Mucosa of descending colon (tissue), 3 donors: ENCODE results near the gene LRRK1. TPM values are rescaled to one million over a fixed set of nuclear protein-coding genes. Genes with fewer than 3 reads are reported as not detected.

Source experiments
- ATAC-seq: fragments of 200-7000 bp; cut with Tn5 transposase; one replicate; pipeline ENCODE4 v1.9.1; 2020; ENCODE audit warnings: mild to moderate bottlenecking, moderate library complexity
- DNase-seq, 3 donors: peaks; one replicate each; pipeline ENCODE4 v3.0.0-alpha.2; 2020
- H3K36me3 ChIP-seq: fragments of 200-600 bp; one replicate; pipeline ENCODE4 v1.8.0; 2021; ENCODE audit warnings: low read depth, mild to moderate bottlenecking
- H3K4me1 ChIP-seq: fragments of 200-600 bp; one replicate; pipeline ENCODE4 v1.8.0; 2021; ENCODE audit warnings: low read depth, mild to moderate bottlenecking
- H3K4me3 ChIP-seq: fragments of 200-600 bp; one replicate; pipeline ENCODE4 v1.8.0; 2021; ENCODE audit warnings: mild to moderate bottlenecking
- H3K9me3 ChIP-seq: fragments of 200-600 bp; one replicate; pipeline ENCODE4 v1.8.0; 2021; ENCODE audit warnings: mild to moderate bottlenecking
- intact Hi-C, 2 donors: fragments of 100-400 bp; cut with DNase I in 1 of 2; cut with micrococcal nuclease in 1 of 2; formaldehyde crosslinking; loops; one replicate each; pipeline versions ENCODE4 v1.11.0 to v1.11.1; 2022; cut with DNase I, micrococcal nuclease
- total RNA-seq, 3 donors: library from RNA; stranded (reverse); fragmentation: NEBNext Ultra II Directional in 2 of 3; extraction: Animal tissue kit (Norgen Biotek cat#: 25700) in 2 of 3; gene quantifications; one replicate each; pipeline versions ENCODE4 v1.2.1 to v1.2.4, GENCODE V29; 2021 to 2023
- TF ChIP-seq, protein P1 (sequence below): fragments of 200-600 bp; IDR thresholded peaks from one replicate; pipeline ENCODE4 v1.8.0; 2022; ENCODE audit warnings: antibody characterized with exemption, mild to moderate bottlenecking
- donor health status: DM: no; HTN: no; CAD: no; lungs with moderate emphysema.
- donor health status: DM: no; HTN: no; CAD: no.
- donor health status: DM: no; HTN: yes; CAD: no.

Gene LRRK1
- total RNA-seq, 3 donors from 2014 or later: 43.7 to 60.1 (median 50.6) TPM

DNA sequence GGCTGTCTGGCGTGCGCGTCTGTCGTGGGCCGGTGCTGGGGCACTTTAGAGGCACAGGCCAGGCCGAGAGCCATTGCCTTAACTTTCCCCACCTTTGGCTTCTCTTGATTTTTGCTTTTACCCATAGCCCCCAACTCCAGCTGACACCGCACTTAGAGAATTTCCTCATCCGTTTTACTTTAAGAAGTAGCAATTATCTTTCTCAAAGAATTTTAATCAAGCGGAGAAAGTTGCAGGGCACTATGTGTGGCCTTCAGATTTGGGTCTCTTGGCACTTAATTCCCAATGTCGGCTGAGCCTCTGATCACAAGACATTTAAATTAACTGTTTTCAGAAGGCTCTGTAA, 38.3 kb upstream of the LRRK1 start:
- no peak for ATAC-seq
- intact Hi-C loops: no loop called here
- TF ChIP-seq, protein P1, sequence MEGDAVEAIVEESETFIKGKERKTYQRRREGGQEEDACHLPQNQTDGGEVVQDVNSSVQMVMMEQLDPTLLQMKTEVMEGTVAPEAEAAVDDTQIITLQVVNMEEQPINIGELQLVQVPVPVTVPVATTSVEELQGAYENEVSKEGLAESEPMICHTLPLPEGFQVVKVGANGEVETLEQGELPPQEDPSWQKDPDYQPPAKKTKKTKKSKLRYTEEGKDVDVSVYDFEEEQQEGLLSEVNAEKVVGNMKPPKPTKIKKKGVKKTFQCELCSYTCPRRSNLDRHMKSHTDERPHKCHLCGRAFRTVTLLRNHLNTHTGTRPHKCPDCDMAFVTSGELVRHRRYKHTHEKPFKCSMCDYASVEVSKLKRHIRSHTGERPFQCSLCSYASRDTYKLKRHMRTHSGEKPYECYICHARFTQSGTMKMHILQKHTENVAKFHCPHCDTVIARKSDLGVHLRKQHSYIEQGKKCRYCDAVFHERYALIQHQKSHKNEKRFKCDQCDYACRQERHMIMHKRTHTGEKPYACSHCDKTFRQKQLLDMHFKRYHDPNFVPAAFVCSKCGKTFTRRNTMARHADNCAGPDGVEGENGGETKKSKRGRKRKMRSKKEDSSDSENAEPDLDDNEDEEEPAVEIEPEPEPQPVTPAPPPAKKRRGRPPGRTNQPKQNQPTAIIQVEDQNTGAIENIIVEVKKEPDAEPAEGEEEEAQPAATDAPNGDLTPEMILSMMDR: no peak
- H3K36me3 ChIP-seq: no peaks in the 10 kb centered on the region
- peaks cover 7% of the 10 kb centered on the region for H3K4me1 ChIP-seq
- H3K4me3 ChIP-seq: no peak overlapping the region
- H3K9me3 ChIP-seq: no peaks in the 10 kb centered on the region
- no peak for DNase-seq

DNA sequence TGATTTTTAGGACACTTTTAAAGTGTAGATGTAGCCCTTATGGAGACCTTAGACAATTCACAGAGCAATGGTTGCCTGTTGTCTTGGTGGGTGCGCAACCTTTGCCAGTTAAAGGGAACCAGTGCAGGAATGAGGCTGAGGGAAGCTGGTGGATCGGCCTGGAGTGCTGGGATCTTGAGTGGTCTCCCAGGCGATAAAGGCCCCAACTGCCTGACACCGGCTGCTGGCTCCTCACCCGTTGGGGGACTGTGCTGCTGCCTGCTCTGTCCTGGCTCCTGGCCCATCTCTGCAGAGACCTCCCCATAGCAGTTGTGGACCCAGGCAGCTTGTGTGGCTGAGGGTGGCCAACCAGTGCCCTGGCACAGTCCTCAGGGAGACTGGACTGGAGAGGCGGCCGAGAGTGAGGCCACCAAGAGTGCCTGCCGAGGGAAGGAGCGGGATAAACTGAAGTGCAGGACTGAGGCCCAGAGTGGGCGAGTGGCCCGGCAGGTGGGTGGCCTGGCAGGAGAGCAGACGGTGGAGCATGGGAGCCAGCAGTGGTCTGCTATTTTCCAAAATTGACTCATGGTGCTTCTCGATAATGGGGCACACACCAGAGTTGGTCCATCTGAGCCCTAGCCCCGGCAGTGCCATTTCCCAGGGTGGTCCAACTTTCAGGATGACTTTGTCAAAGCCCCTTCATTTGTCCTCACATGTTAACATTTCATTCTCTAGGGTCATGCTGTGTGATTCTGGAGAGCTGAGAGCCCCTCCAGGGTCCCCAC, 37.4 kb upstream of the LRRK1 start:
- TF ChIP-seq, protein P1: no peak
- intact Hi-C loops: no loop called here
- no peak overlapping the region for H3K4me3 ChIP-seq
- no peaks in the 10 kb centered on the region for H3K36me3 ChIP-seq
- no peak for DNase-seq
- no peaks in the 10 kb centered on the region for H3K9me3 ChIP-seq
- ATAC-seq: no peak
- peaks cover 7% of the 10 kb centered on the region for H3K4me1 ChIP-seq

GRCh38 chr15:100885116-100885515, 34.0 kb upstream of the LRRK1 start:
- peaks cover 5% of the 10 kb centered on the region for H3K4me1 ChIP-seq
- no peak for ATAC-seq
- no peaks in the 10 kb centered on the region for H3K9me3 ChIP-seq
- TF ChIP-seq, protein P1: no peak
- intact Hi-C loops: no loop called here
- no peak overlapping the region for H3K4me3 ChIP-seq
- no peaks in the 10 kb centered on the region for H3K36me3 ChIP-seq
- no peak for DNase-seq

DNA sequence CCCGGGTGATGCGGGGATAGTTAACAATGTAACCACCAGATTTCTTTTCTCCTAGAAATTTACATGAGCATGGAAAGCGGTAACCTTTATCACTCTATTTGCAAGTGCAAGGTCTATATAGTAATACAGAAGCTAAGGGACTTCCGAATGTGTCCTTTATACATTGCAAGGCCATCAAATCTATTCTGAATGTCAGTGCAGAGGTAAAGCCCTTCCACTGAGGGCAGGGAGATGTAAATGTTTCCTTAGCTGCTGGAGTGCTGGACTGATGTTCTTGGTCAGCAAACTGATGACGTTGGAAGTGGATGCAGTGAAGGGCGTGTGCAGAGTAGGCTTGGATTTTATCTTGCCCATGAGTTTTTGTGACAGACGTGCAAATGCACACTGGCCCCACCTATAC, 33.3 kb upstream of the LRRK1 start:
- intact Hi-C loops: no loop called here
- no peaks in the 10 kb centered on the region for H3K36me3 ChIP-seq
- no peak overlapping the region for H3K4me3 ChIP-seq
- TF ChIP-seq, protein P1: no peak
- H3K9me3 ChIP-seq: no peaks in the 10 kb centered on the region
- DNase-seq: no peak
- no peak for ATAC-seq
- no peaks in the 10 kb centered on the region for H3K4me1 ChIP-seq

DNA sequence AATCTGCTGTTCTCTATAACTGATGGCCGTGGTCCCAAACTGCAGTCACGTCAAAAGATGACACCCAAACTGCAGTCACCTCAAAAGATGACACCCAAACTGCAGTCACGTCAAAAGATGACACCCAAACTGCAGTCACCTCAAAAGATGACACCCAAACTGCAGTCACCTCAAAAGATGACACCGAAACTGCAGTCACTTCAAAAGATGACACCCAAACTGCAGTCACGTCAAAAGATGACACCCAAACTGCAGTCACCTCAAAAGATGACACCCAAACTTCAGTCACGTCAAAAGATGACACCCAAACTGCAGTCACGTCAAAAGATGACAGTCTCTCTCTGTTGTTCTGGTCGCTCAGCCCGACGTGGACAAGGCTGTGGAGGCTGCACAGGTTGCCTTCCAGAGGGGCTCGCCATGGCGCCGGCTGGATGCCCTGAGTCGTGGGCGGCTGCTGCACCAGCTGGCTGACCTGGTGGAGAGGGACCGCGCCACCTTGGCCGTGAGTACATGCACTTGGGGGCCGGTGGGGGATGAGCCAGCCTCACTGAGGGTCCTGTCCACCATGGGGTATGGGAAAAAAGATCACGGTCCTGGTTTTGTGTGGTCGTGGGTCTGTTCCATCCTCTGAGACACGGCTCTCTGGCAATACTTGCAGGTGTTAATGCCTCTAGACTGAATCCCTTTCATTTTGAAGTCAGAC, 31.8 kb upstream of the LRRK1 start:
- DNase-seq (no peak), ATAC-seq (no peak)
- TF ChIP-seq, protein P1: no peak
- H3K36me3 ChIP-seq: no peaks in the 10 kb centered on the region
- intact Hi-C loops: no loop called here
- H3K9me3 ChIP-seq: no peaks in the 10 kb centered on the region
- no peaks in the 10 kb centered on the region for H3K4me1 ChIP-seq
- H3K4me3 ChIP-seq: no peak overlapping the region
